CD4-positive, alpha-beta memory T cell (primary cell): Measurements from ENCODE around the gene CALCR. TPM values are rescaled to one million over a fixed set of nuclear protein-coding genes. Genes with fewer than 3 reads are reported as not detected.

ENCODE experiments used
- CTCF ChIA-PET: fragments of 350-600 bp; sonication (Branson Sonifier 250); formaldehyde crosslinking; loops from one replicate; lab custom pipeline; 2021; ENCODE audit warnings: inconsistent platforms; ENCODE audit not compliant: partially characterized antibody; lab: Charles Lee
- POLR2A ChIA-PET: fragments of 350-600 bp; sonication (Branson Sonifier 250); formaldehyde crosslinking; loops from one replicate; lab custom pipeline; 2021; ENCODE audit not compliant: partially characterized antibody; lab: Charles Lee
- DNase-seq, 5 donors: peaks; one replicate each; pipeline versions ENCODE4 v3.0.0 to v3.0.0-alpha.2; 2020 to 2022; ENCODE audit warnings: mixed read lengths in 1 of 5
- H3K27ac ChIP-seq: one replicate; pipeline ENCODE4 v1.7.0; 2013; ENCODE audit warnings: low read depth, low read length
- H3K27me3 ChIP-seq: 2 replicates; pipeline ENCODE4 v1.7.0; 2013; ENCODE audit warnings: mild to moderate bottlenecking, low read length, moderate library complexity; ENCODE audit not compliant: insufficient read depth
- H3K36me3 ChIP-seq: 2 replicates; pipeline ENCODE4 v1.7.0; 2013; ENCODE audit warnings: mild to moderate bottlenecking, low read length, moderate library complexity; ENCODE audit not compliant: insufficient read depth
- H3K4me1 ChIP-seq: 2 replicates; pipeline ENCODE4 v1.7.0; 2013; ENCODE audit warnings: mild to moderate bottlenecking, low read length, moderate library complexity; ENCODE audit not compliant: insufficient read depth
- H3K4me3 ChIP-seq, 2 donors: one replicate each; pipeline ENCODE4 v1.7.0; 2013; ENCODE audit warnings: low read length in 2 of 2, mild to moderate bottlenecking in 1 of 2
- H3K9me3 ChIP-seq, 2 donors: one replicate each; pipeline ENCODE4 v1.7.0; 2013; ENCODE audit warnings: low read length in 2 of 2, control low read depth in 1 of 2; ENCODE audit not compliant: control insufficient read depth in 1 of 2
- H3K27ac Mint-ChIP-seq, 7 donors: one replicate each; pipeline ENCODE4 v1.8.0; 2020 to 2021; ENCODE audit warnings: mixed read lengths in 7 of 7, mild to moderate bottlenecking in 6 of 7, inconsistent platforms in 3 of 7, moderate library complexity in 3 of 7
- H3K27me3 Mint-ChIP-seq, 2 donors: one replicate each; pipeline ENCODE4 v1.8.0; 2020 to 2021; ENCODE audit warnings: mixed read lengths in 2 of 2
- H3K36me3 Mint-ChIP-seq, 2 donors: one replicate each; pipeline ENCODE4 v1.8.0; 2020 to 2021; ENCODE audit warnings: mixed read lengths in 2 of 2, inconsistent platforms in 1 of 2, mild to moderate bottlenecking in 1 of 2
- H3K4me1 Mint-ChIP-seq, 4 donors: one replicate each; pipeline ENCODE4 v1.8.0; 2020 to 2021; ENCODE audit warnings: mixed read lengths in 4 of 4, mild to moderate bottlenecking in 1 of 4
- H3K4me3 Mint-ChIP-seq, 8 donors: one replicate each; pipeline ENCODE4 v1.8.0; 2020 to 2021; ENCODE audit warnings: mixed read lengths in 8 of 8, mild to moderate bottlenecking in 7 of 8, moderate library complexity in 6 of 8, inconsistent platforms in 3 of 8
- H3K9me3 Mint-ChIP-seq, 8 donors: one replicate each; pipeline ENCODE4 v1.8.0; 2020 to 2021; ENCODE audit warnings: mixed read lengths in 8 of 8, mild to moderate bottlenecking in 5 of 8, inconsistent platforms in 3 of 8, moderate library complexity in 1 of 8
- intact Hi-C: fragments of 100-400 bp; cut with micrococcal nuclease; formaldehyde crosslinking; loops from one replicate; pipeline ENCODE4 v1.15.1; 2023
- polyA plus RNA-seq, 2 donors: library from polyadenylated mRNA; unstranded; fragments of 300-500 nt; fragmentation: Illumina TruSeq; gene quantifications; one replicate each; pipeline ENCODE4 v1.2.3, GENCODE V29; 2021
- total RNA-seq, 2 experiments: library from RNA; stranded (reverse); gene quantifications; one replicate each; pipeline ENCODE4 v1.2.3, GENCODE V29; 2021

Gene CALCR
- total and polyA plus RNA-seq, 4 experiments from 2014 or later, result not detected

GRCh38 chr7:93447509-93447908, 127.0 kb downstream of the CALCR start:
- H3K27ac ChIP-seq, result no peak overlapping the region
- POLR2A ChIA-PET, result no interaction called here
- CTCF ChIA-PET, result no interaction called here
- intact Hi-C loops, result no loop called here
- H3K27me3 ChIP-seq, result no peaks in the 10 kb centered on the region
- DNase-seq, result no peak
- Mint-ChIP-seq H3K4me1 (no peaks in the 10 kb centered on the region), H3K27me3 (peaks cover 0 to 8% of the 10 kb centered on the region in 2 donors), H3K27ac (no peak overlapping the region), H3K9me3 (no peaks in the 10 kb centered on the region), H3K36me3 (no peaks in the 10 kb centered on the region), H3K4me3 (no peak overlapping the region)
- no peaks in the 10 kb centered on the region for H3K9me3 ChIP-seq
- H3K36me3 ChIP-seq, result no peaks in the 10 kb centered on the region
- H3K4me1 ChIP-seq, result no peaks in the 10 kb centered on the region
- no peak overlapping the region for H3K4me3 ChIP-seq

GRCh38 chr7:93442478-93443224, 131.9 kb downstream of the CALCR start:
- Histone ChIP-seq H3K36me3 (no peaks in the 10 kb centered on the region), H3K4me3 (no peak overlapping the region), H3K9me3 (no peaks in the 10 kb centered on the region), H3K27me3 (no peaks in the 10 kb centered on the region), H3K27ac (no peak overlapping the region), H3K4me1 (no peaks in the 10 kb centered on the region)
- Mint-ChIP-seq H3K36me3 (no peaks in the 10 kb centered on the region), H3K9me3 (no peaks in the 10 kb centered on the region), H3K4me1 (no peaks in the 10 kb centered on the region), H3K27ac (no peak overlapping the region), H3K4me3 (no peak overlapping the region), H3K27me3 (peaks cover 0 to 7% of the 10 kb centered on the region in 2 donors)
- ChIA-PET CTCF (interaction anchor here (0.9 to 1.5 kb wide), 3 partner anchors 13 to 645 kb away, joined by 3 to 6 read pairs (median 3); no protein-coding TSS in a partner anchor), POLR2A (no interaction called here)
- DNase-seq, result peak; percentile 7 to 40 (median 24)
- intact Hi-C loops, result loop anchor here (1.0 kb wide), 1 partner anchor 645 kb away; no protein-coding TSS in a partner anchor

- Histone ChIP-seq H3K36me3 (no peaks in the 10 kb centered on the region), H3K9me3 (no peaks in the 10 kb centered on the region), H3K27me3 (no peaks in the 10 kb centered on the region), H3K27ac (no peak overlapping the region), H3K4me1 (no peaks in the 10 kb centered on the region), H3K4me3 (no peak overlapping the region)
- H3K27ac Mint-ChIP-seq, result no peak overlapping the region
- peaks cover 0 to 2% (median under 1%) of the 10 kb centered on the region in 4 donors for H3K4me1 Mint-ChIP-seq
- no peak overlapping the region for H3K4me3 Mint-ChIP-seq
- ChIA-PET POLR2A (no interaction called here), CTCF (no interaction called here)
- no peaks in the 10 kb centered on the region for H3K36me3 Mint-ChIP-seq
- H3K9me3 Mint-ChIP-seq, result no peaks in the 10 kb centered on the region
- DNase-seq, result no peak
- peaks cover 2 to 3% of the 10 kb centered on the region in 2 donors for H3K27me3 Mint-ChIP-seq
- intact Hi-C loops, result no loop called here
These were observed 138.7 kb downstream of the CALCR start for GRCh38 chr7:93435791-93436190.

GRCh38 chr7:93432130-93432529, 142.4 kb downstream of the CALCR start:
- Histone ChIP-seq H3K27me3 (no peaks in the 10 kb centered on the region), H3K4me3 (no peak overlapping the region), H3K27ac (no peak overlapping the region), H3K9me3 (no peaks in the 10 kb centered on the region), H3K36me3 (no peaks in the 10 kb centered on the region), H3K4me1 (no peaks in the 10 kb centered on the region)
- H3K9me3 Mint-ChIP-seq, result no peaks in the 10 kb centered on the region
- no peak overlapping the region for H3K27ac Mint-ChIP-seq
- H3K36me3 Mint-ChIP-seq, result no peaks in the 10 kb centered on the region
- DNase-seq, result no peak
- H3K27me3 Mint-ChIP-seq, result peaks cover 0 to 4% of the 10 kb centered on the region in 2 donors
- H3K4me3 Mint-ChIP-seq, result no peak overlapping the region
- intact Hi-C loops, result no loop called here
- CTCF ChIA-PET, result interaction anchor here (1.0 kb wide), 1 partner anchor 14 kb away, joined by 3 read pairs; no protein-coding TSS in a partner anchor
- peaks cover 0 to 3% (median under 1%) of the 10 kb centered on the region in 4 donors for H3K4me1 Mint-ChIP-seq
- POLR2A ChIA-PET, result no interaction called here

GRCh38 chr7:93430917-93431588, 143.5 kb downstream of the CALCR start:
- POLR2A ChIA-PET, result no interaction called here
- intact Hi-C loops, result no loop called here
- H3K9me3 ChIP-seq, result no peaks in the 10 kb centered on the region
- no peaks in the 10 kb centered on the region for H3K9me3 Mint-ChIP-seq
- CTCF ChIA-PET, result interaction anchor here (1.0 kb wide), 1 partner anchor 15 kb away, joined by 3 read pairs; no protein-coding TSS in a partner anchor
- H3K4me1 Mint-ChIP-seq, result peaks cover 0 to 3% (median under 1%) of the 10 kb centered on the region in 4 donors
- H3K36me3 ChIP-seq, result no peaks in the 10 kb centered on the region
- no peak overlapping the region for H3K27ac Mint-ChIP-seq
- H3K4me3 ChIP-seq, result no peak overlapping the region
- no peaks in the 10 kb centered on the region for H3K4me1 ChIP-seq
- no peak for DNase-seq
- H3K27me3 Mint-ChIP-seq, result peaks cover 0 to 3% of the 10 kb centered on the region in 2 donors
- no peak overlapping the region for H3K4me3 Mint-ChIP-seq
- no peaks in the 10 kb centered on the region for H3K36me3 Mint-ChIP-seq
- no peaks in the 10 kb centered on the region for H3K27me3 ChIP-seq
- H3K27ac ChIP-seq, result no peak overlapping the region

- H3K36me3 ChIP-seq, result no peaks in the 10 kb centered on the region
- intact Hi-C loops, result no loop called here
- Mint-ChIP-seq H3K4me1 (peaks cover 0 to 3% (median under 1%) of the 10 kb centered on the region in 4 donors), H3K9me3 (no peaks in the 10 kb centered on the region), H3K27me3 (peaks cover 0 to 3% of the 10 kb centered on the region in 2 donors), H3K27ac (no peak overlapping the region), H3K36me3 (no peaks in the 10 kb centered on the region), H3K4me3 (no peak overlapping the region)
- H3K27ac ChIP-seq, result no peak overlapping the region
- ChIA-PET CTCF (interaction anchor here (0.6 to 1.7 kb wide), 2 partner anchors 13 to 65 kb away, joined by 3 to 6 read pairs; no protein-coding TSS in a partner anchor), POLR2A (no interaction called here)
- H3K4me1 ChIP-seq, result no peaks in the 10 kb centered on the region
- no peak for DNase-seq
- H3K9me3 ChIP-seq, result no peaks in the 10 kb centered on the region
- H3K4me3 ChIP-seq, result no peak overlapping the region
- no peaks in the 10 kb centered on the region for H3K27me3 ChIP-seq
These were observed 145.0 kb downstream of the CALCR start for GRCh38 chr7:93429563-93429962.

- Mint-ChIP-seq H3K9me3 (no peaks in the 10 kb centered on the region), H3K27me3 (peaks cover 3 to 8% of the 10 kb centered on the region in 2 donors), H3K4me1 (peaks cover 0 to 3% (median under 1%) of the 10 kb centered on the region in 4 donors), H3K27ac (no peak overlapping the region), H3K36me3 (no peaks in the 10 kb centered on the region), H3K4me3 (no peak overlapping the region)
- DNase-seq, result no peak
- no peaks in the 10 kb centered on the region for H3K4me1 ChIP-seq
- ChIA-PET POLR2A (no interaction called here), CTCF (interaction anchor here (0.9 kb wide), 1 partner anchor 11 kb away, joined by 3 read pairs; no protein-coding TSS in a partner anchor)
- H3K27ac ChIP-seq, result no peak overlapping the region
- no peaks in the 10 kb centered on the region for H3K36me3 ChIP-seq
- no peaks in the 10 kb centered on the region for H3K9me3 ChIP-seq
- H3K27me3 ChIP-seq, result no peaks in the 10 kb centered on the region
- no peak overlapping the region for H3K4me3 ChIP-seq
- intact Hi-C loops, result no loop called here
These were observed 147.4 kb downstream of the CALCR start for GRCh38 chr7:93427107-93427506.
